ENCODE measurements around the gene LDLRAP1.

Gene LDLRAP1

DNA sequence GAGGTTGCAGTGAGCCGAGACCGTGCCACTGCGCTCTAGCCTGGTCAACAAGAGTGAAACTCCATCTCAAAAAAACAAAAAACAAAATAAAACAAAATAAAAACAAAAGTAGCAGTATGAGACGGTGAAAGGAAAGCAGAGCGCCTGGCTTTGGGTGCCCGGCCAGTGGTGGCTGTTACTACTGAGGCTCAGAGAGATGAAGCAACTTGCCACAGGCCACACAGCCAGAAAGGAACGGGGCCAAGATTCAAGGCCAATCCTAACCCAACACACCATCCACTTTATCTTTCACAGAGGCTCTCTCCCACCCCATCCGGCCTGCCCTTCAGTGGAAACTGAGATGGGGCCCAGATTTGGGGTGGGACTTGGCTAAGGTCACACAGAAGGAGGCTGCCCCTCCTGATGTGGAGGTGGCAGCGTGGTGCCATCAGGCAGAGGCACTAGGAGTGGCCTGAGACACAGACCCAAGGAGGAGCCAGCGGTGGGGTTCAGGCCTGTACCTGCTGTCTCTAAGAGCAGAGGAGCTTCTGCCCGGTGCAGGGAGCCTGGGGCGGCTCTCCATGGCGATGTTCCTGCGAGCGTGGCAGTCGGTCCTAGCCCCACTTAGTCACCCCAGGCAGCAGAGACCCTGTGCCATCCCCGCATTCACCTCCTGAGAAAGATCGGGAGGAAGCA is 33.2 kb downstream of the LDLRAP1 start:
- TF ChIP-seq SP1 (IDR thresholded peaks at IDR 0.05) (no peak), ELF4 (IDR thresholded peaks at IDR 0.05) (no peak), LEF1 (IDR thresholded peaks at IDR 0.05; ENCODE audit: borderline replicate concordance) (no peak), FOXA1 (IDR thresholded peaks at IDR 0.05) (no peak), CTBP1 (IDR thresholded peaks at IDR 0.05; ENCODE audit: borderline replicate concordance) (no peak), SUZ12 (IDR thresholded peaks at IDR 0.05) (no peak), ZNF384 (IDR thresholded peaks at IDR 0.05) (no peak), ARNT (IDR thresholded peaks at IDR 0.05) (no peak), BHLHE40 (IDR thresholded peaks at IDR 0.05; ENCODE audit: borderline replicate concordance) (no peak), FOXK2 (IDR thresholded peaks at IDR 0.05) (no peak), HDGF (IDR thresholded peaks at IDR 0.05; ENCODE audit: borderline replicate concordance) (no peak), TARDBP (IDR thresholded peaks at IDR 0.05) (no peak), L3MBTL2 (conservative IDR thresholded peaks at IDR 0.05) (no peak), NFRKB (IDR thresholded peaks at IDR 0.05) (no peak), FOXM1 (IDR thresholded peaks at IDR 0.05; ENCODE audit: borderline replicate concordance) (no peak)
- TF ChIP-seq, protein P1, sequence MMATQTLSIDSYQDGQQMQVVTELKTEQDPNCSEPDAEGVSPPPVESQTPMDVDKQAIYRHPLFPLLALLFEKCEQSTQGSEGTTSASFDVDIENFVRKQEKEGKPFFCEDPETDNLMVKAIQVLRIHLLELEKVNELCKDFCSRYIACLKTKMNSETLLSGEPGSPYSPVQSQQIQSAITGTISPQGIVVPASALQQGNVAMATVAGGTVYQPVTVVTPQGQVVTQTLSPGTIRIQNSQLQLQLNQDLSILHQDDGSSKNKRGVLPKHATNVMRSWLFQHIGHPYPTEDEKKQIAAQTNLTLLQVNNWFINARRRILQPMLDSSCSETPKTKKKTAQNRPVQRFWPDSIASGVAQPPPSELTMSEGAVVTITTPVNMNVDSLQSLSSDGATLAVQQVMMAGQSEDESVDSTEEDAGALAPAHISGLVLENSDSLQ (IDR thresholded peaks at IDR 0.05), result no peak
- ChIA-PET CTCF (interaction anchor here (0.6 kb wide), 1 partner anchor 17 kb away, joined by 3 read pairs; no protein-coding TSS in a partner anchor), POLR2A (no interaction called here)
- DNase-seq (ENCODE audit: extremely low spot score), result no peak

DNA sequence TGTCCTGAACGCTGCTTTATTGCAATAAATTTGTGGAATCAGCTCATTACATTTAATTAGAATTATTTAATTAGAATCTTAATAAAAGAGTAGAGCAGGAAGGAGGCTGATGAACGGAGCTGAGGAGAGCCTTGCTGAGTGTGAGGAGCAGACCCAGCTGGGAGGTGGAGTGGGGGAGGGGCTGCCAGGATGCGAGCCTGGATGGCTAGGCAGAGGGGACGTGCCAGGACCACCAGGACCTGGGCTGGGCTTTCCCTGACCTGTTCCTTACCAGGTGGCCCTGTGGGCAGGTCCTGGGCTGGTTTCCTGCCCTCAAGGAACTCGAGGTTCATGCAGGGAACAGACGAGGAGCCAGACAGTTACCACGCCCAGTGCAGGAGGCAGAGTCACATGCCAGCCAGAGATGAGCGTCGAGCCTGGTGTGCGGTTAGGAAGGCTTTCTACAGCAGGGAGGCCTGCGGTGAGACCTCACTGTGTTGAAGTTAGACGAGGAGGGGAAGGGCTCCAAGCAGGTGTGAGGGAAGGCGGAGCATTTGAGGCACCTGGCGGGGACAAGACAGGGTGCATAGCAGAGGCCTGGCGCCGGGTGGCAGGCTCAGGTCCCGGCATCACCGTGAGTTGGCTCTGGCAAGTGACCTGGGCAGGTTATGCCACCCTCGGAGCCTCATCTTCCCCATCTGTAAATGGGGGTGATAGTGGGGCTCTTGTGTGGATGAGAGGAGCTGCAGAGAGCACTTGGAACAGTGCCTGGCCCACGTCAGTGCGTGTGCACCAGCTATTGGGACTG is 33.9 kb downstream of the LDLRAP1 start:
- no peak for DNase-seq (ENCODE audit: extremely low spot score)
- TF ChIP-seq, protein P1 (IDR thresholded peaks at IDR 0.05), result no peak
- no peak for TF ChIP-seq L3MBTL2 (conservative IDR thresholded peaks at IDR 0.05)
- TF ChIP-seq BHLHE40 (IDR thresholded peaks at IDR 0.05; ENCODE audit: borderline replicate concordance), result no peak
- TF ChIP-seq ZNF384 (IDR thresholded peaks at IDR 0.05), result no peak
- ChIA-PET CTCF (no interaction called here), POLR2A (no interaction called here)

DNA sequence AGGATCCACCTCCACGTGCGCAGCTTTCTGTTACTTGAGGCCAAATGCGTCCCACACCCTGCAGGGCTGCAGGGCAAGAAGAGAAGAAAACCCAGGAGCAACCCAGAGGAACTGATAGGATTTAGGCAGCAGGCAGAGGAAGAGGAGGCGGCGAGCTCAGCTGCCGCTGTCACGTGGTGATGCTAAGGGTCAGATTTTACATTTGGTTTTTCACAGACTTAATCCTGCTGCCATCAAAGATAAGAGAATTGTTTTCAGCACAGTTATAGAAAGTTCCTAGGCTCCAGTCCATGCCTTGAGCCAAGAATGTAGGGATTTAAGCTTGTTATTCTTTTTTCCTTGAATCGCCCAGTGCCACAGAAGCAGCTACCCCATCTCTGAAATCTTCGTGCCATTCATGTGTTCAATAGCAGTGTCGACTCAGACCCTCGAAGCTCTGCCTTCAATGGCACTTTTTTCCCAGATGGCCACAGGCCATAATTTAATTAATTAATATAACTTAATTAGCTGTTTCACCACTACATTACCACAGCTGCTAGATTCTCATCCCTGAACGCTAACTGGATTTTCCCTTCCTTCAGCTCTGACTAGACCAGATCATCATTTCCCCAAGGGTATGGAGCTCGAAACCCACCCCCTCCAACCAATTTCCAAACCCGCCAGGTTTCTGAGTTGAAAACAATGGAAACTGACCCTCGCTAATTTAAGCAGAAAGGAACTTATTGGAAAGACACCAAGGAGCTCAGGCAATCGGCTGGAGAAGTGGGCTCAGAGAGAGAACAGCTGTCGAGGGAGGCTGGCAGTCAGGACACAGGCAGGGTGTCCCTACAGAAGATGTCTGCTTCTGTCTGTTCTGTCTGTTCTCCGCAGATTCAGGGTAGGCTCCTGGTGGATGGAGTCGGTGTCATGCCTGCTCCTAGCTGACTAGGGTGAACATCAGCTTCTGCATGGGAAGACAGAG is 36.2 kb downstream of the LDLRAP1 start:
- ChIA-PET CTCF (interaction anchor here (0.6 to 1.4 kb wide), 2 partner anchors 13 to 218 kb away, joined by 3 to 4 read pairs; no protein-coding TSS in a partner anchor), POLR2A (interaction anchor here (0.9 to 1.2 kb wide), 2 partner anchors 221 to 348 kb away, joined by 3 read pairs; partner anchors contain the start of gene SYF2)
- no peak for DNase-seq (ENCODE audit: extremely low spot score)
- no peak for TF ChIP-seq LEF1 (IDR thresholded peaks at IDR 0.05; ENCODE audit: borderline replicate concordance)
- no peak for TF ChIP-seq CTBP1 (IDR thresholded peaks at IDR 0.05; ENCODE audit: borderline replicate concordance)
- no peak for TF ChIP-seq SP1 (IDR thresholded peaks at IDR 0.05)
- no peak for TF ChIP-seq SUZ12 (IDR thresholded peaks at IDR 0.05)
- no peak for TF ChIP-seq FOXA1 (IDR thresholded peaks at IDR 0.05)
- no peak for TF ChIP-seq ELF4 (IDR thresholded peaks at IDR 0.05)
- TF ChIP-seq FOXK2 (IDR thresholded peaks at IDR 0.05), result no peak
- TF ChIP-seq, protein P1 (IDR thresholded peaks at IDR 0.05), result no peak
- TF ChIP-seq TARDBP (IDR thresholded peaks at IDR 0.05), result no peak
- no peak for TF ChIP-seq BHLHE40 (IDR thresholded peaks at IDR 0.05; ENCODE audit: borderline replicate concordance)
- no peak for TF ChIP-seq ARNT (IDR thresholded peaks at IDR 0.05)
- no peak for TF ChIP-seq NFRKB (IDR thresholded peaks at IDR 0.05)
- TF ChIP-seq HDGF (IDR thresholded peaks at IDR 0.05; ENCODE audit: borderline replicate concordance), result no peak
- TF ChIP-seq L3MBTL2 (conservative IDR thresholded peaks at IDR 0.05), result no peak
- no peak for TF ChIP-seq FOXM1 (IDR thresholded peaks at IDR 0.05; ENCODE audit: borderline replicate concordance)
- TF ChIP-seq ZNF384 (IDR thresholded peaks at IDR 0.05), result no peak

DNA sequence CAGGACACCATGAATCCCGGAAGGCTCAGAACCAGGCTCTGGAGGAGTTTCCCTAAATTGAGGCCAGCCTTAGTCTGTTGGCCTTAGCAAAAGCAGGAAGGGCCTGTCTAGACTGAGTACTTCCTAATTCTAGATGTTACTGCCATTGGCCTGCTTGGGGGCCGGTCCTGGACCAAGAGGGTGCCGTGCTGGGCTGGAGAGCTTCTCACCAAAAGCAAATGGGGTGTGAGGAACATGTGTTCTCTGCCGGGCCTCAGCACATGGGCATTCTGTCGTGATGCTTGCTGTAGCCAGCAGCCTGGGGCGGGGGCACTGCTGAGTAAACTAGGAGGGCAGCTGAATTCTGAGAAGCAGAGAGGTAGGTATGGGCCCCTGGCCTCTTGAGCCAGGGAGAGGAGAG is 37.5 kb downstream of the LDLRAP1 start:
- ChIA-PET CTCF (interaction anchor here (0.6 to 1.1 kb wide), 2 partner anchors 8 to 230 kb away, joined by 3 to 4 read pairs; no protein-coding TSS in a partner anchor), POLR2A (interaction anchor here (1.2 kb wide), 1 partner anchor 220 kb away, joined by 3 read pairs; no protein-coding TSS in a partner anchor)
- no peak for DNase-seq (ENCODE audit: extremely low spot score)
- no peak for TF ChIP-seq ZNF384 (IDR thresholded peaks at IDR 0.05)
- TF ChIP-seq FOXM1 (IDR thresholded peaks at IDR 0.05; ENCODE audit: borderline replicate concordance), result no peak
- no peak for TF ChIP-seq ARNT (IDR thresholded peaks at IDR 0.05)
- no peak for TF ChIP-seq SUZ12 (IDR thresholded peaks at IDR 0.05)
- TF ChIP-seq FOXA1 (IDR thresholded peaks at IDR 0.05), result no peak

DNA sequence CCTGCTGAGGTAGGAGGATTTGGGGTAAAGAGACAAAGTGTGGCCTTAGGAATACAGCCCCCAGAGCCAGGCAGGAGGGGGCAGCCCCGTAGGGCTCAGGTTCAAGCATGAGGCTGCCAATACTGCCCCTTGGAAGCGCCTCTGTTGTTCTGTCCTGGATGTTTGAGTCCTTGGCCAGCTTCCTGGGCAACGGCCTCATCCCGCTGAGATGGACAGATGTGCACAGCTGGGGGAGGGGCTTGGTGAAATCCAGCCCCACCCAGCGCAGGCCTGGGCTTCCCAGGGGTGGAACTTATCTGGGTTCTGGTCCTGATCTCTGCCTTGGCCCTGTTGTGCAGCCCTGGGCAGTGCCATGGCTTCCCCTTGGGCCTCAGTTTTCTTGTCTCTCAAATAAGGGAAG is 38.4 kb downstream of the LDLRAP1 start:
- ChIA-PET CTCF (interaction anchor here (1.1 kb wide), 1 partner anchor 9 kb away, joined by 4 read pairs; no protein-coding TSS in a partner anchor), POLR2A (interaction anchor here (0.9 kb wide), 1 partner anchor 38 kb away, joined by 3 read pairs; the partner anchor contains the start of gene LDLRAP1)
- no peak for TF ChIP-seq TARDBP (IDR thresholded peaks at IDR 0.05)
- no peak for TF ChIP-seq FOXA1 (IDR thresholded peaks at IDR 0.05)
- TF ChIP-seq BHLHE40 (IDR thresholded peaks at IDR 0.05; ENCODE audit: borderline replicate concordance), result no peak
- no peak for TF ChIP-seq CTBP1 (IDR thresholded peaks at IDR 0.05; ENCODE audit: borderline replicate concordance)
- no peak for TF ChIP-seq LEF1 (IDR thresholded peaks at IDR 0.05; ENCODE audit: borderline replicate concordance)
- TF ChIP-seq SP1 (IDR thresholded peaks at IDR 0.05), result no peak
- no peak for TF ChIP-seq FOXM1 (IDR thresholded peaks at IDR 0.05; ENCODE audit: borderline replicate concordance)
- TF ChIP-seq L3MBTL2 (conservative IDR thresholded peaks at IDR 0.05), result no peak
- no peak for TF ChIP-seq HDGF (IDR thresholded peaks at IDR 0.05; ENCODE audit: borderline replicate concordance)
- TF ChIP-seq NFRKB (IDR thresholded peaks at IDR 0.05), result no peak
- TF ChIP-seq ARNT (IDR thresholded peaks at IDR 0.05), result no peak
- TF ChIP-seq FOXK2 (IDR thresholded peaks at IDR 0.05), result no peak
- TF ChIP-seq SUZ12 (IDR thresholded peaks at IDR 0.05), result no peak
- TF ChIP-seq, protein P1 (IDR thresholded peaks at IDR 0.05), result no peak
- no peak for TF ChIP-seq ELF4 (IDR thresholded peaks at IDR 0.05)
- TF ChIP-seq ZNF384 (IDR thresholded peaks at IDR 0.05), result no peak
- no peak for DNase-seq (ENCODE audit: extremely low spot score)
